ENCODE data around the gene OR2T34.
"Not testable (repeated sequence)": the region's sequence is repeated elsewhere in the genome, so short reads cannot be mapped to it uniquely, and the experiment has no call there.

The OR2T34 gene

DNA sequence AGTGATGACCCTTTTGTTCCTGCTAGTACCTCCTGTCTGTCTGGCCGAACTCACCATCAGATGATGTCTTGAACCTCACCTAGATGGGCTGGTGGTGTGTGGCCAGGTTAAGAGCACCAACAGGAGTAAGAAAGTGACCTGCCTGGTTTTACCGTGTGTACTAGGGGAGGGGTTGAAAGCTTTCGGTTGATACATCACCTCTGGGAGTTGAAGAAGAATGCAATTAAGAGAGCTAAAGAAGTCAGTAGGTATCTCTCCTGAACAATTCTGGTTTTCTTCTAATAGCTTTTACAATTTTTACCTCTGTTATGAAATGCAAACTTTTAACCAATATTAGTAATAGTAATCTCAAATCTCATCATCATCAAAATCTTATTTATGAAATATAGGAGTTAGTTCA is 11.9 kb downstream of the OR2T34 start, which contains the start of gene OR2T29:
Gene OR2T29, minus strand, starts transcription at position 101 of the 400 bp plus-strand sequence. CDS start 3,281 bp downstream, outside the sequence.
- DNase-seq (ENCODE audit: low spot score), result not testable (repeated sequence)

GRCh38 chr1:248551027-248551426 is 23.5 kb downstream of the OR2T34 start:
- not testable (repeated sequence) for DNase-seq (ENCODE audit: low spot score)

GRCh38 chr1:248547383-248547782 is 27.2 kb downstream of the OR2T34 start:
- not testable (repeated sequence) for DNase-seq (ENCODE audit: low spot score)

DNA sequence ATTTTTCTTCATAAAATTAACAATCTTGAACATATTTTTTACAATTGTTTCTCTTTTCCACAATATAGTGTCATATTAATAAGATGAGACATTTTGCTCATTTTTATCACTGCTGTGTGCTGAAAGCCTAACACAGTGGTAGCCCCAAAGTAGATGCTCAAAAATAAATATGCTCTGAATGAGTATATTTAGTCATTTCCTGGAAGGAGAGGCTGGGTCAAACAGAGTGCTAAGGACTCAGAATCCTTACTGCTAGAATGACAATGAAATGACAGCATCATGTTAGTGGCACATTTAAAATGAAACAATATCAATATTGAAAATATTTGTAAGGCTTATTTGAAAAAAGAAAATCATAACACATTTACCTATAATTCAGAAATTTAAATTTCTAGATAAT is 37.1 kb downstream of the OR2T34 start:
- DNase-seq (ENCODE audit: low spot score), result not testable (repeated sequence)

Data from cerebellar cortex (tissue), 1 donor.